Activated T-cell treated with anti-CD3 and anti-CD28 coated beads for 24 hours (primary cell): ENCODE measurements around the gene AFAP1L1.
A peak's percentile ranks its signal among the peaks of the same experiment; 100 is the strongest.

Source experiments
- DNase-seq: peaks from one replicate; pipeline ENCODE4 v3.0.0-alpha.2; 2020; ENCODE audit warnings: low read depth

The AFAP1L1 gene

DNA sequence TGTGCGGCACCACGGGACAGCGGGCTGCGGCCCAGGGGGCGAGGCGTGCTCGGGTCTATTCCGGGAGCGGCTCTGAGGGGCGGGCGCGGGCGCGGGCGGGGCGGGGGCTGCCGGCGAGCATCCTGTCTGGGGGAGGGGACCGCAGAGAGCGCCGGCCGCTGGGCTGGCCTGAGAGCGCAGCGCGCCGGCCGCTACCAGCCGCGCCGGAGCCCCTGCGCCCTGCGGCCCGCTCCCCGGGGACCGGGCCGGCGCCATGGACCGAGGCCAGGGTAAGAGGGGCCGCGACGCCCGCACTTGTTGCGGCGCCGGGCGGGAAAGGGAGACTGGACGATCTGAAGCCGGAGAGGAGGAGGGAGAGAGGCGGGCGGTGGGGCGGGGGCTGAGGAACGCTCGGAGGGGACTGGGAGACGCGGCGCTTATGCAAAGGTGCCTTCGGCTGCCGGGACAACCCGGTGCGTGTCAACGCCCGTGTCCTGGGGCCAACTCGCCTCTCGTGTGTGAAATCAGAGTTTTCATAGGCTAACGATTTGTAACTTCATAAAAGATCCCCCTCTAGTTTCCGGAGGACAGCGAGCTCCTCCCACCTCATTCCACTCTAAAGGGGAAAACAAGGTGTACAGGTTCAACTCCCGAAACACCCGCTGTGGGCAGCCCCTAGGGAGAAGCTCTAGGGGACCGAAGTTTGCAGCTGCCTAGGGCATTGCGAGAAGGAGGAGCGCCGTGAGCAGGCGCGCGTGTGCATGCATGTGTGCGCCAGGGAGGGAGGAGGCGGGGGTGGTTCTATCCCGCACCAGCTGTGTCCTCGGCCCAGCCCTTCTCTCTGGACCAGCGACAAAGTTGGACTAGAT, at the start of gene AFAP1L1:
Gene AFAP1L1, plus strand, starts transcription at position 144 of the 848 bp plus-strand sequence. Its CDS starts 110 bp downstream, at position 254.
- DNase-seq, result no peak

DNA sequence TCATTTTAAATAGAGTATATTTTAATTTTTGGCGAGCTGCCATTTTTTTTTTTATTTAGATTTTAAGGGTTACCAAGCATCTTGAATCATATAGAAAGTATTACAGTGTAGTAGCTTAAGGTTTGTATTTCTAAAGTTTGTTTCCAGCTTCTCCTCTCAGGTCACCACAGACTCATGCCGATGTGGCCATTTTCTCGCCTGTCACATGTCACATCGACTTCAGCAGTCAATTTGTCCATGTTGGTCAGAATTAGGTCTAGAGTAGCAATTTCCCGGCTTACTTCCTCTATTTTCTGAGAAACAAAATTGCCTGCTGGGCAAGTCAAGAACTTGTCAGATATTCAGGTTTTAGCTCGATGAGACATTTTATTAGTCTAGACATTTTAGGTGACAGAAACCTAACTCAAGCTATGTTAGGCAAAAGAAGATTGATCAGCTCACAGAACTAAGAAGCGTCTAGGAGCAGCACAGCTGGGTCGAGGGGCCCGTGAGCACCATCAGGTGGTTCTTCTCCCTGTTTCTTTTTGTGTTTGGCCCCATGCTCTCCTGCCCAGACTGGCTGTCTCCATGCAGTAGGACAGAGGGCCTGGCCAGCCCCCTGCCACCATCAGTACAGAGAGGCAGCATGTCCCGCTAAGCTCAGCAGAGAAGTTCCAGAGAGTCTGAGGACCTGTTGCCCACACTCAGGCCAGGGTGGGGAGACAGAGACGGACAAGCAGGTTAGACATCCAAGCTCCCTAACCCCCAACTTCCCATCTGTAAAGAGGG, 48.4 kb upstream of the AFAP1L1 start:
- no peak for DNase-seq

DNA sequence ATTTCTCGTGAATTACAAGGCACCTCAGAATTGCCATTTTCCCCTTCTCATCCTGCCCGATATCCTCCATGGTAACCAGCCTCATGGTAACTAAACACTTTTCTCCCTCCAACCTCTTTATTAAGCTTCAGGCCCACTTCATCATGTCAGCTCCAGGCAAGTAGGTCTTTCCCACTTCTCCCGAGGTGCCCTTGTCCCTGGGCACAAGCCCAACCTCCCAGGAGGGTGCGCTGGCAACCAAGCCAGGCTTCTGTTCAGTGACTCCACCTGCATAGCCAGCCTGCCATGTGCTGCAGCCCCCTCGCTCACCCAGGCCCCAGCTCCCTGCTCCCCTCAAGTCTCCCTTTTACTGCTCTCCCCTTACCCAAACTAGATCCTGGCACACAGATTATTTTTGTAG, 47.4 kb upstream of the AFAP1L1 start:
- DNase-seq, result no peak

DNA sequence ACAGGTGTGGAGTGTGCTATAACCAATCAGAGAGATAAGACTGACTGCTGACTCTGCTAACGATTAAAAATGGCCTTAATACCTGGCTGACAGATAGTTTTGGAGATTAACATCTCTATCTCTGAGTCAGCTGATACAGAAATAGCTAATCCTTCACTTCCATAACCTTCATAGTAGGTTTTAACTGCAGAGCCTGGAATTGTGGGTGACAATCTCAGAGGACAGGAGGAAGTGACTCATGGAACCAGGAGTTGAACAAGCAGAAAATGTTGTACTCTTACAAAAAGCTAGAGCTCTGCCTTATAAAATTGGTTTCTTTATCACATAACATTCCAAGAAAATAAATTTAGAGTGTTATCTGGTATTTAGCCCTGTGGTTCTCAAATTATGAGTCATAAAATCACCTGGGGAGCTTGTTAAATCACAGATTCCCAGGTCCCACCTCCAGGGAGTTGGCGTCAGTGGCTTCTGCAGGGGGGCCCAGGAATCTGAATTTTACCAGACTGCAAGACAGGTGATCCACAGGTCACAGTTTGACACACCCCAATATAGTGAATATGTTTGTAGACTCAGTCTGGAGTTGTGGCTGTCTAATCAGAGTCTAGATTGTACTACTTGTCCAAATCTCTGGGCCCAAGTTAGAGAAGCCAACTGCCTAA, 44.4 kb upstream of the AFAP1L1 start:
- DNase-seq, result no peak

DNA sequence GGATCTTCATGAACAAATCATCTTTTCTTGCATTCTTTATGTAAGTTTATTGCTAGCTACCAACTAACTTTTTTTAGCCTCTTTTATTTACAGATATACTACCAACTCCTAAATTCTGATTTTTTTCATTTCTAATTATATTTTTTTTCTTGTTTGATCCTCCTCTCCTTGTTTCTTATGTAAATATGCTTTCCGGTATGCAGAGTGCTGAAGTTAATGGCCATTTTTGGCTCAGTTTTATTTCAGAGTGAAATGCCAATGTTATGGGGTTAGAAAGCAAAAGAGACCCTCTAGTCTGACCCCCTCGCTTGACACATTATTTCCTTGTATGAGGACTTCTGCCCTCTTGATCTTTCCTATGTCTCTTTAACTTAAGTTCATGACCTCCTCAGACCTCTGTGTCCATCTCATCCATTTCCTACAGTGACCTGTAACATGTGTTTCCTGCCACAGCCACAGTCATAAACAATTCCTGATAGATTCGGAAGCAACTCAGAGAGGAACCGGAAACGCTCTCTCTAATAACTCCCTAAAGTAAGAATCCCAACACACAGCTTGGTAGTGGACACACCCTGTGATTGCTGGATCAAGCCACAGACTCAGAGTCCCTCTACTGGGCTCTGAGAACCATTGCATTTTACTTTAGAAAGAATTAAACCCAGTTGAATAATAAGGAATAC, 42.9 kb upstream of the AFAP1L1 start:
- DNase-seq, result no peak

DNA sequence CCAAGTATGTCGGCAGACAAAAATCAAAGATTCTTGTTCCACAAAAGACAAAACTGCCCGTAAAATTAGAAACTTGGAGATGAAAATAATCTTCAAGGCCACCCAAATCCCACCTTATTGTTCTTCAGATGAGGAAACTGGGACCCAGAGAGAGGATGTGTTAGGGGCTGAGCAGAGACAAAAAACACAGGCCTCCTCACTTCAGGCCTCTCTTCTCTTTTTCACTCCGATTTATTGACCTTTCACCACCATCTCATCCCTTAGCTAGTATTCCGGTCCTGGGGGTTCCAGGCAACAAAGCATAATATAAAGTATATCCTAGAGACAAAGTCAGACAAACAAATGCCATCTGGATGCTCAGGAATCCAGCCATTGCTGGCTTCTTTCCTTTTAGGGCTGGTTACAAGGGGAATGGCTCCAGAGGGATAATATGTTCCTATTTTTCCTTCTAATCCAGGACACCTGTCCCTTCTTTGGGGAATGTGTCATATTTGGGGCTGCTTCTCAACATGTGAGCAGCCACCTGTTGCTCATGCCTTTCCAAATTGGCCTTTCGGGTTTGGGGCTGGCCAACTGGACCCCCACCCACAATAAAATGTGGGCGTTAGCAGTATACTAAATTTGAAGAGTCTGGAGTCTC, 42.2 kb upstream of the AFAP1L1 start:
- DNase-seq, result no peak

DNA sequence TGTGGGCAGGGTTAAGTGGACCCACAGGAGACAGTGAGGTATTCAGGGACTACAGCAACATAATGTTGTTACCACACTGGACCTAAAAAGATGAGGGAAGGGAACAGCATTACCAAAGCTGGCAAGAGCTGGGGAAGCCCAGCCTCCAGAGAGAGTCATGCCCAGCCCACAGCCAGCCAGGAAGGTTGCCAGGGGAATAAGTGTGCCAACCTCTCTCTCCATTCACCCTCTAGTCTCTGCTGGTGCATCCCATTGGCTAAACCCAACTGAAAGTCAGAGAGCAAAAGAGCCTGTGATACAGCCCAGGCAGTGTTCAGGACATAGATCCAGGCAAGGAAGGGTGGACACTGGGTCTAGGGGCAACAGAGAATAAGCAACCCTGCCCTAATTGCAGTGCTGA, 35.8 kb upstream of the AFAP1L1 start:
- DNase-seq, result no peak

DNA sequence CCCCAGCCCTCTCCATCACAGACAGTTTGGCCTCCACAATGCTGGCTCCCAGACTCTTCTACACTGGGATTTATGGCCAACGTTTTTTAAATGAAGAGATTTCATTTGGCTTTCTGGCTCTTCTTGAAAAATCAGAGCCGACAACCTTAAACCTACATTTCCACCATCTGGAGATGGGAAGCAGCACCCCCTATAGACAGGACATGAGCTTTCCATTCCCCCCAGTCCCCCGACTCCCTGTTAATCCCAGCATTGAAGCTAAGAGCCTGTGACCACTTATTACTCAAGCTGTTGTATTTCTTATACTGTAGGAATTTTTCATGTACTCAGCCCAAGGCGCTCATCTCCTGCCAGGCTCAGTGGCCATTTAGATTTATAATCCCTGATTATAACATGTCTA, 34.0 kb upstream of the AFAP1L1 start:
- no peak for DNase-seq

DNA sequence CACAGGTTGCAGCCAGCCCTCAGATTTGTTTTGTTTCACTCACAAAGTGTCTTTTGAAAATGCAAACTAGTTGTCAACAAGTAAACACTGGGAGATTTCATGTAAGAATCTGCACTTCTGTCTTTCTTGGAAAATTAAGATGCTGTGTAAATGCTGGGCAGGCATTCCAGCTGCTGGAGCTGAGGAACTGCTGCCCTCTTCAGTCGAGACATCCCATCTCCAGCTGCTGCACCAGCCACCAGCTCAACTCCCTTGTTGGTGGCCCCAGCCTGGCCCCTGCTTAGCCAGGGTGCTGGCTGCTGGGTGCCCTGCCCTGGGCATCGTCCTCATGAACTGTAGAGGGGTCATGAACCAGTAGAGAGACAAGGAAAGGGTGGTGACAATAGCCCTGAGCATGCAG, 33.1 kb upstream of the AFAP1L1 start:
- no peak for DNase-seq

DNA sequence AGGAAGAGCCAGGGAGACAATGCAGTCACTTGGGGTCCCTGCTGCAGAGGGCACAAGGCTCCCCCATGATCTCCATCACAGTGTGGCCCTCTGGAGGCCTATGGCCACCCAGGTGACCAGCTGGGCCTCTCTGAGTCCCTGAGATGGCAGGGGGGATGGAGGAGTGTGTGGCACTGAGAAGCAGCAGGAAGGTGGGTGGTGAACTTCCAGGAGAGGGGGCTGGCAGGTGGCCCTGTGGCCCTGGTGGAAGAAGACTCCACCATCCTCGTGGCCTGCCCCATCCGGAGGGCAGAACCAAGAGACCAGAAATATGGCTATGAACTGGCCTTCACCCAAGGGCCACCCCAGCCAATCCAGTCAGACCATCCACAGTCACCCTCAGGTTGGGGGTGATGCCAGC, 31.7 kb upstream of the AFAP1L1 start:
- DNase-seq, result no peak

DNA sequence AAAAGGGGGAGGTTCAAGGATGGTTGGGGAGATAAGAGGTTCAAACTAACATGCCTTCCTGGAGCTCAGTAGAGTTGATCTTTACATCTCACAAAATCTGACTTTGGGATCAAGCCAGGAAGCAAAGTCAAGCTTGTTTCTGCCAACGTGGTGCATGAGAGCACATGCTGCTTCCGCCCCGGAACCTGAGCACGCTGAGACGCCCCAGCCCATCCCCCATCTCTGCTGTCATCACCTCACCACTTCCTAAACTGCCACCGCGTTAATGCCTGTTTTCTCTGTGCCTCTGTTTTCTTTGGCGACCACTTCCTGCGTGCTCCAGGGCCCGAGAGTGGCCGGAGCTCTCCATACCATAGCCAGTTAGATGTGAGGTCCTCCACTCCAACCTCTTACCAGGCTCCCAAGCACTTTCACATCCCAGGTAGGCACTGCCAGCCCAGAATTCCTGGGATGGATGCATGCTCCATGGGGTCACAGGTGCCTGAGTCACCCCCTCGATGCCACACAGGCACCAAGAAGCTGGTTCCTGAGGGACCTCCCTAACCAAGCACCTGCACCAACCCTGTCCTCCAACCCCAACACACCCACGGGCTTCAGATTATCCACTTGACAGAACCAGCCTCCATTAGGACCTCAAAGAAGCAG, 31.2 kb upstream of the AFAP1L1 start:
- peak; percentile 55 for DNase-seq

DNA sequence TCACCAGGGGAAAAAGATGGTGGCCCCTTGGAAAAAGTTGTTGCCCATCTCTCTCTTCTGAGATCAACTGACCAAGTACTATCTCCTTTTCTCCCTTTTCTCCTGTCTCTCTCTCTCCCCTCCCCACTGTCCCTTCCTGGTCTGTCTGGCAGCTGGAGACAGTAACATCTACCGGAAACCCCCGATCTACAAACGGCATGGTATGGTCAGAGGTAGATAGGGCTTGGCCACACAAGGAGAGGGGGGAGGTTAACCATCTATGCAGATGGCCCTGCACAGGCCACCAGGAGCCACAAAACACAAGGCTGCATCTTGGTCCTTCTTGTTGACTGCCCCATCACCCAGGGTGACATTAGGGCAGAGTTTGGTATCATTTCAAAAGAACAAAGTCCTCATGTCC, 29.3 kb upstream of the AFAP1L1 start:
- DNase-seq, result no peak

DNA sequence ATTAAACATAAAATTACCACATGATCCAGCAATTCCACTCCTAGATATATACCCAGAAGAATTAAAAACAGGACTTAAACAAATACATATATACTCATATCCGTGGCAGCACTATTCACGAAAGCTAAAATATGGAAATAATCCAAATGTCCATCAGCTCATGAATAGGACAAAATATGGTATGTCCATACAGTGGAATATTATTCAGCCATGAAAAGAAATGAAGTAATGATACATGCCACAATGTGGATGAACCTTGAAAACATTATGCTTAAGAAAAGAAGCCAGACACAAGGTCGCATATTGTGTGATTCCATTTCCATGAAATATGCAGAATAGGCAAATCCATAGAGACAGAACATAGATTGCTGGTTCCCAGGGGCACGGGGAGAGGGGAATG, 24.8 kb upstream of the AFAP1L1 start:
- DNase-seq, result no peak

DNA sequence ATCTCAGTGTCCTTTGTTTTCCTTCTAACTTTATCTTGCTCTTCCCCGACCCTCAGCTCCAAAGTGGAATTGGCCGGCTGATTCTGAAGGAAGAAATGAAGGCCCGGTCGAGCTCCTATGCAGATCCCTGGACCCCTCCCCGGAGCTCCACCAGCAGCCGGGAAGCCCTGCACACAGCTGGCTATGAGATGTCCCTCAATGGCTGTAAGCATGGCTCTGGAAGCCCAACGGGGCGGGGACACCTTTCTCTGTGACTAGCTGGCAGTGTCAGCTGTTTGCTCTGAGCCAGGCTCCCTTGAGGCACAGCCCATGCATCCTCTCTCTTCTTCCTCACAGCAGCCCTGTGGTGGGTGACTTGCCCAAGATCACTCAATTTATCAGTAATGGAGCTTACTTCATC, 23.9 kb upstream of the AFAP1L1 start:
- no peak for DNase-seq

DNA sequence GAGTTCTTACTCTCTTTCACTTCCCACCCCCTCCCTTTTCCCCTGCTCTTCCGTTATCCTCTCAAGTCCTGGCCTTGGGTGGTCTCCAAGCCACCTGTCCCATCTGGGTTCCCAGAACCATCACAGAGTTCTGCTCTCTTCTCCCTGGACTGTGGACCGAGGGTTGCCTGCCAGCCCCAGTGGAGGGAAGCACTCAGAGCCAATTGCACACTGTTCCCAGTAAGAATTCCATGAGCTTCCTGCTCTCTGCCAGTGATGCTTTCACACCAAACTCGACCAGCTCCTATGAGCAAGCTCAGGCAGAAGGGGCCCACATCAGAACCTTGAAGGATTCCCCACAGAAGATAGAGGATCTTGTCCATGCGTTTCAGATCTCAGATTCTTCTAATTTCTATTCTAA, 20.1 kb upstream of the AFAP1L1 start:
- no peak for DNase-seq

DNA sequence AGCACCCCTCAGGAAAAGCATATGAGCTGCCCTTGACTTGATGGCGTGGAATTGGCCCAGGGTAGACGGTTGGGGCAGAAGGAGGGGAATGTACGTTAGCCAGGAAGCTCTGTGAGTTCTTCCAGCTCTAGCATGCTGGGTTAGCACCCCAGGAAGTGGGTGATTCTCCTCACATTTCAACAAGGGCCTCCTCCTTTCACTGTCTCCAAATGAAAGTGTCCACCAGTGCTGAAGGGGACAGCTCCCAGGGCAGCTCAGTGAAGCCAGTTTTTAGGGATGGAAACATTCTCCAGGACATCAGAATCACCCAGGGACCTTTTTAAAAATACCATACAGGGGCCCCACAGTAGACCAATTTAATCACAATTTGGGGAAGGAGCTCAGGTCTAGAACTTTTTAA, 17.2 kb upstream of the AFAP1L1 start:
- no peak for DNase-seq

DNA sequence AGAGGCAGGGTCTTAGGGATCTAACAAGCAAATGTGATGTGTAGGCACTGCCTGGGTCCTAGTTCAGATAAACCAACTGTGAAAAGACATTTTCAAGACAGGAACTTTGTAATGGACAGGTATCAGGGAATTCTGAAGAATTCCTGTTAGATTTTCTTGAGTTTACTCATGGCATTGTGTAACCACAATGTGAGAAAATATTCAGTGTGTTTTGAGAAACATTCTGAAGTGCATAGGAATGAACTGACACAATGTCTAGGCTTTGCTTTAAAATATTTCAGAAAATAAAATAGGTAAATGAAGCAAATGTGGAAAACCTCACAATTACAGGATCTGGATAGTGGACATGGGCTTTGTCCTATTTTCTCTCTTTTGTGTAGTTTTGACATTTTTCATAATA, 15.2 kb upstream of the AFAP1L1 start:
- DNase-seq, result no peak

DNA sequence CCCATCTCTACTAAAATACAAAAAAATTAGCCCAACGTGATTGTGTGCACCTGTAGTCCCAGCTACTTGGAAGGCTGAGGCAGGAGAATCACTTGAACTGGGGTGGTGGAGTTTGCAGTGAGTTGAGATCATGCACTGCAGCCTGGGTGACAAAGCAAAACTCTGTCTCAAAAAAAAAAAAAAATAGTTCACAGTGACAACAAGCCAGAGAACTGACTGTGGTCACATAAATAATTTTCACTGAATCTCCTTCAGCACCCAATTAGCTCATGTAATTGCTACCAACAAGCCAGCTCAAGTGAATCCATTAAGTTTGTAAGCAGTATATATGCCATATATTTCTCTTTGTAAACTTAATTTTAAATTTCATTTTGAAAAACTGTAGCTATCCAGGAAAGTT, 14.5 kb upstream of the AFAP1L1 start:
- DNase-seq, result no peak

DNA sequence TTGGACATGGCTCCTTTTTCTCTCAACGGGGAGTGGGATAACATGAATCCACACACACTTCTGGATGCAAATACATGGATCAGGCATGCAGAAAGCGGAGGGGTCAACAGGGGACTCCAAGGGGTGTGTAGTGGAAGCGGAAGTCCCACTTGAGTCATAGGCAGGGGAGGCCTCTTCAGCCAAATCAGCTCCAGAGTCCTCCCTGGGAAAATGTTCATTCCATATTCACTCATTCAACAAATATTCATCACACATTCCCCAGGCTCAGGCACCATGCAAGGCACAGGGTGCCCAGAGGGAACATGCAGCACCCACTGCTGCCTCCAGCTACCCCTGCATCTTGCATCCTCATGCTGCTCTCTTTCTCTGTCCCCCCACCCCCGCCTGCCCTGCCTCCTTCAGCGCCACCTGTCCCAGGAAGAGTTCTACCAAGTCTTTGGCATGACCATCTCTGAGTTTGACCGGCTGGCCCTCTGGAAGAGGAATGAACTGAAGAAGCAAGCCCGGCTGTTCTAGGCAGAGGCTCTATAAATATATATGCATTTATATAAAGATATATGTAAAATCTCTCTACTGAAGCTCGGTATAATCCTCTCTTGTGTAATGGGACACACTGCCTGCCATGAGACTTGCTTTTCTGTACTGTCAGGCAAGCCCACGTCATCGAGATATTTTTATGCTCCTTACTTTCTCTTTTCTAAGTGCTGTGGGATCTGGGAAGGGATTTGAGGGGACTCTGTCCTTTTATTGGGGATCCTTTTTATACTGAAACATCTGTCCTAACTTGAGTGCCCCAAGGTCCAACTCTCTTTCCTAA, 13.6 kb upstream of the AFAP1L1 start:
- DNase-seq, result no peak

DNA sequence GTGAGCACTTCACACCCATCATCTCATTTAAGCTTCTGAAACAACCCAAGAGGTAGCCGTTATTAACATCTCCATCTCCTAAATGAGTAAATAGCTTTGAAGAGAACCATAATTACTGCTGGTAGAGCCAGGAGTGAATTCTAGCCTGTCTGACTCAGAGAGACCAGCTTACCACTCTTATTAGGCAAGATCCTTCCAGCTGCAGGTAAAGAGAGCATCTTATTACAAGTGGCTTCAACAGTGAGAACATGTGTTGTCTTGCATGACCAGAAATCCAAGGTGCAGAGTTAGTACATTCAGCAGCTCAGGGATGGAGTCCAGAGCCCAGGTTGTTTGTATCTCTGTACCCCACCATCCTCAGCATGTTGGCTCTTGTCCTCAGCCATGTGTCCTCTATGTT, 10.9 kb upstream of the AFAP1L1 start:
- no peak for DNase-seq

DNA sequence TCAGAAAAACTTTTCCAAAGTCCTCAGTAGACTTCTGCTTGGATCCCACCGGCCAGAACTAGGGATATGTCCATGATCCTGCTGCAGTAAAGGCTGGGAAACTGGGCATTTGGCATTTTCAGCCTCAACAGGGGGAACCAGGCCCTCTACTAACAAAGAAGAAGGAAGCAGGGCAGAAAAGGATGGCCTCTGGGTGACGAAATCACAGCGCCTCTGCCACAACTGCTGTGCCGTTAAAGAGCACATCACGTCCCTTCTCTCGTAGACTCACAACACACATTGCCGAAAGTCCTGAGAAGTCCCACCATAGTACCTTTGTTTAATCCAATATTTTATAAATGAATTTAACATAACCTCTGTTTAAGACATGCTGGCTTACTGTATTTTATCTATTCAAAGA, 10.4 kb upstream of the AFAP1L1 start:
- no peak for DNase-seq
